HCT116 (cell line): Measurements from ENCODE around the gene ST3GAL3. TPM values are rescaled to one million over a fixed set of nuclear protein-coding genes. Genes with fewer than 3 reads are reported as not detected.

Source experiments
- ATAC-seq: fragments of 200-7000 bp; cut with Tn5 transposase; 2 replicates; pipeline ENCODE4 v1.9.1; 2020; ENCODE audit warnings: mild to moderate bottlenecking, moderate library complexity
- BruUV-seq: library from RNA; stranded (reverse); fragments of 400-500 nt; replicated peaks from 2 replicates; lab custom pipeline; 2021; lab: Mats Ljungman, UMichigan
- CTCF ChIA-PET: fragments of 300-600 bp; sonication (Branson Sonifier 250); formaldehyde crosslinking; loops from one replicate; lab custom pipeline; 2021; ENCODE audit warnings: antibody characterized with exemption; lab: Charles Lee
- POLR2A ChIA-PET: fragments of 300-600, 350-600 bp; sonication (Branson Sonifier 250); formaldehyde crosslinking; loops from one replicate; lab custom pipeline; 2021; ENCODE audit warnings: antibody characterized with exemption; lab: Charles Lee
- RAD21 ChIA-PET, 2 experiments: fragments of 300-600 bp; sonication (Branson Sonifier 250); formaldehyde crosslinking; loops; one replicate each; lab custom pipeline; 2023; ENCODE audit warnings: low total read pairs in 2 of 2; ENCODE audit not compliant: uncharacterized antibody in 2 of 2, unreplicated experiment in 2 of 2, low non-redundant PET in 1 of 2; lab: Charles Lee
- DNase-seq: peaks from one replicate; pipeline ENCODE4 v3.0.0-alpha.2; 2010; ENCODE audit warnings: low read depth, low spot score
- H2AFZ ChIP-seq: fragments of 200-600 bp; shearing (Covaris generic), sonication (generic); 2 replicates; pipeline ENCODE4 v1.6.1; 2017; ENCODE audit warnings: low read depth, mixed run types, mixed read lengths, antibody characterized with exemption, low read length; ENCODE audit not compliant: poor library complexity, severe bottlenecking
- H3K27ac ChIP-seq: 2 replicates; pipeline ENCODE4 v1.5.1; 2012; ENCODE audit warnings: low read depth, low read length
- H3K27me3 ChIP-seq: fragments of 200-600 bp; sonication (generic); 2 replicates; pipeline ENCODE4 v1.6.1; 2016; ENCODE audit warnings: mixed run types, low read length, mixed read lengths; ENCODE audit not compliant: insufficient read depth
- H3K36me3 ChIP-seq, 2 experiments: fragments of 200-500 bp in 1 of 2; fragments of 200-600 bp in 1 of 2; sonication (Bioruptor generic) in 1 of 2; sonication (generic) in 1 of 2; 2 replicates each; pipeline versions ENCODE4 v1.5.1 to v1.6.1; 2014 to 2016; ENCODE audit warnings: low read length in 2 of 2, inconsistent platforms in 1 of 2, mixed read lengths in 1 of 2, mixed run types in 1 of 2; ENCODE audit not compliant: insufficient read depth in 2 of 2, control insufficient read depth in 1 of 2
- H3K4me1 ChIP-seq, 2 experiments: fragments of 200-600 bp in 1 of 2; sonication (generic) in 1 of 2; 2 replicates each; pipeline versions ENCODE4 v1.5.1 to v1.6.1; 2012 to 2017; ENCODE audit warnings: low read length in 2 of 2, inconsistent platforms in 1 of 2, mild to moderate bottlenecking in 1 of 2, mixed read lengths in 1 of 2, mixed run types in 1 of 2, moderate library complexity in 1 of 2; ENCODE audit not compliant: insufficient read depth in 2 of 2, control insufficient read depth in 1 of 2
- H3K4me2 ChIP-seq: fragments of 200-600 bp; sonication (generic); 2 replicates; pipeline ENCODE4 v1.6.1; 2017; ENCODE audit warnings: mixed run types, low read length, mixed read lengths
- H3K4me3 ChIP-seq, 2 experiments: fragments of 200-600 bp in 1 of 2; sonication (generic) in 1 of 2; replicated peaks in 1 of 2; 2 replicates each; pipeline ENCODE4 v1.5.1; 2011 to 2016; ENCODE audit warnings: low read length in 2 of 2, control low read depth in 1 of 2, low read depth in 1 of 2, mild to moderate bottlenecking in 1 of 2, mixed read lengths in 1 of 2, mixed run types in 1 of 2
- H3K79me2 ChIP-seq: fragments of 200-600 bp; sonication (generic); 2 replicates; pipeline ENCODE4 v1.6.1; 2017; ENCODE audit warnings: mild to moderate bottlenecking, mixed run types, low read length, moderate library complexity, mixed read lengths; ENCODE audit not compliant: insufficient read depth
- H3K9ac ChIP-seq: fragments of 200-600 bp; sonication (generic); 2 replicates; pipeline ENCODE4 v1.6.1; 2016; ENCODE audit warnings: low read length, mixed read lengths
- H3K9me2 ChIP-seq: fragments of 200-600 bp; sonication (generic), shearing (Covaris generic); 2 replicates; pipeline ENCODE4 v1.6.1; 2017; ENCODE audit warnings: mixed run types, mild to moderate bottlenecking, moderate library complexity; ENCODE audit not compliant: insufficient read depth
- H3K9me3 ChIP-seq, 2 experiments: fragments of 200-500 bp in 1 of 2; fragments of 200-600 bp in 1 of 2; sonication (Bioruptor generic) in 1 of 2; sonication (generic) in 1 of 2; 2 replicates each; pipeline ENCODE4 v1.6.1; 2014 to 2017; ENCODE audit warnings: low read length in 2 of 2, mixed read lengths in 2 of 2, inconsistent platforms in 1 of 2, low read depth in 1 of 2, mild to moderate bottlenecking in 1 of 2, mixed run types in 1 of 2, moderate library complexity in 1 of 2; ENCODE audit not compliant: control insufficient read depth in 1 of 2, insufficient read depth in 1 of 2
- H4K20me1 ChIP-seq: fragments of 200-600 bp; sonication (generic), shearing (Covaris generic); 2 replicates; pipeline ENCODE4 v1.6.1; 2017; ENCODE audit warnings: mixed run types, mild to moderate bottlenecking, moderate library complexity; ENCODE audit not compliant: insufficient read depth
- ATF3 ChIP-seq: IDR thresholded peaks from 2 replicates; pipeline ENCODE4 v1.6.1; 2012
- EGR1 ChIP-seq: IDR thresholded peaks from 2 replicates; pipeline ENCODE4 v1.6.1; 2012; ENCODE audit warnings: low read depth
- ELF1 ChIP-seq: IDR thresholded peaks from 2 replicates; pipeline ENCODE4 v1.6.1; 2012; ENCODE audit warnings: low read depth, borderline replicate concordance
- EZH2phosphoT487 ChIP-seq: fragments of 200-600 bp; IDR thresholded peaks from 2 replicates; pipeline ENCODE4 v1.6.1; 2018; ENCODE audit warnings: antibody characterized with exemption, borderline replicate concordance
- JUND ChIP-seq: IDR thresholded peaks from 2 replicates; pipeline ENCODE4 v1.6.1; 2012
- POLR2A ChIP-seq: IDR thresholded peaks from 2 replicates; pipeline ENCODE4 v1.7.0; 2011; ENCODE audit warnings: borderline replicate concordance; ENCODE audit not compliant: insufficient read depth, insufficient read length; ENCODE audit errors: extremely low read depth
- POLR2AphosphoS5 ChIP-seq: IDR thresholded peaks from 2 replicates; pipeline ENCODE4 v1.6.1; 2011; ENCODE audit warnings: mild to moderate bottlenecking, low read depth, low read length, moderate library complexity
- RAD21 ChIP-seq: IDR thresholded peaks from 2 replicates; pipeline ENCODE4 v1.6.1; 2012; ENCODE audit warnings: low read depth, mild to moderate bottlenecking
- SIN3A ChIP-seq: IDR thresholded peaks from 2 replicates; pipeline ENCODE4 v1.6.1; 2012; ENCODE audit warnings: low read depth
- SP1 ChIP-seq: IDR thresholded peaks from 2 replicates; pipeline ENCODE4 v1.6.1; 2012; ENCODE audit warnings: low read depth
- SRF ChIP-seq: IDR thresholded peaks from 2 replicates; pipeline ENCODE4 v1.6.1; 2012; ENCODE audit warnings: low read depth
- TCF7L2 ChIP-seq: IDR thresholded peaks from 2 replicates; pipeline ENCODE4 v1.7.0; 2011; ENCODE audit warnings: borderline replicate concordance, inconsistent platforms; ENCODE audit not compliant: insufficient read depth, insufficient read length; ENCODE audit errors: extremely low read depth
- YY1 ChIP-seq: IDR thresholded peaks from 2 replicates; pipeline ENCODE4 v1.6.1; 2011; ENCODE audit warnings: low read length, low read depth, moderate library complexity, mild to moderate bottlenecking; ENCODE audit not compliant: insufficient replicate concordance; ENCODE audit errors: extremely low read depth
- ZFX ChIP-seq: fragments of 450-650 bp; IDR thresholded peaks from 2 replicates; pipeline ENCODE4 v1.6.1; 2017
- intact Hi-C: fragments of 100-400 bp; cut with micrococcal nuclease; formaldehyde crosslinking; loops from 2 replicates; pipeline ENCODE4 v1.10.0; 2022
- total RNA-seq: library from RNA; stranded (reverse); gene quantifications from one replicate; pipeline ENCODE4 v1.2.1, GENCODE V29; 2021; ENCODE audit not compliant: unreplicated experiment
- TF ChIP-seq, protein P1 (sequence below): IDR thresholded peaks from 2 replicates; pipeline ENCODE4 v1.6.1; 2011; ENCODE audit warnings: mild to moderate bottlenecking, low read length, moderate library complexity; ENCODE audit not compliant: insufficient replicate concordance; ENCODE audit errors: extremely low read depth
- TF ChIP-seq, protein P2 (sequence below), 3 experiments: fragments of 200-600 bp in 1 of 3; sonication (generic) in 1 of 3; IDR thresholded peaks in 2 of 3; conservative IDR thresholded peaks in 1 of 3; 2 replicates each; pipeline ENCODE4 v1.5.1; 2012 to 2017; ENCODE audit warnings: low read depth in 2 of 3, low read length in 2 of 3, antibody characterized with exemption in 1 of 3, borderline replicate concordance in 1 of 3, control low read depth in 1 of 3, mild to moderate bottlenecking in 1 of 3, mixed read lengths in 1 of 3, mixed run types in 1 of 3, moderate library complexity in 1 of 3; ENCODE audit not compliant: insufficient read depth in 1 of 3

Gene ST3GAL3
- total RNA-seq, 1 experiment from 2014 or later: 7.2 TPM

GRCh38 chr1:43802356-43802980, 95.1 kb downstream of the ST3GAL3 start:
- ATAC-seq (no peak), DNase-seq (no peak)
- Histone ChIP-seq H3K27ac (no peak overlapping the region), H3K9me2 (no peaks in the 10 kb centered on the region), H3K27me3 (no peaks in the 10 kb centered on the region), H4K20me1 (no peaks in the 10 kb centered on the region), H3K36me3 (no peaks in the 10 kb centered on the region), H3K9me3 (no peaks in the 10 kb centered on the region), H2AFZ (no peak overlapping the region), H3K4me2 (no peak overlapping the region), H3K4me3 (no peak overlapping the region), H3K79me2 (no peaks in the 10 kb centered on the region), H3K9ac (no peak overlapping the region), H3K4me1 (peaks cover 0 to 10% of the 10 kb centered on the region in 2 experiments; a peak in 1 of 4 replicates)
- POLR2A ChIA-PET: no interaction called here
- TF ChIP-seq JUND (no peak), SRF (no peak), SIN3A (no peak), ZFX (no peak), ELF1 (no peak), POLR2AphosphoS5 (no peak), ATF3 (no peak), POLR2A (no peak), RAD21 (no peak), TCF7L2 (no peak), YY1 (no peak), EZH2phosphoT487 (no peak), SP1 (no peak), EGR1 (no peak)
- TF ChIP-seq, protein P1, sequence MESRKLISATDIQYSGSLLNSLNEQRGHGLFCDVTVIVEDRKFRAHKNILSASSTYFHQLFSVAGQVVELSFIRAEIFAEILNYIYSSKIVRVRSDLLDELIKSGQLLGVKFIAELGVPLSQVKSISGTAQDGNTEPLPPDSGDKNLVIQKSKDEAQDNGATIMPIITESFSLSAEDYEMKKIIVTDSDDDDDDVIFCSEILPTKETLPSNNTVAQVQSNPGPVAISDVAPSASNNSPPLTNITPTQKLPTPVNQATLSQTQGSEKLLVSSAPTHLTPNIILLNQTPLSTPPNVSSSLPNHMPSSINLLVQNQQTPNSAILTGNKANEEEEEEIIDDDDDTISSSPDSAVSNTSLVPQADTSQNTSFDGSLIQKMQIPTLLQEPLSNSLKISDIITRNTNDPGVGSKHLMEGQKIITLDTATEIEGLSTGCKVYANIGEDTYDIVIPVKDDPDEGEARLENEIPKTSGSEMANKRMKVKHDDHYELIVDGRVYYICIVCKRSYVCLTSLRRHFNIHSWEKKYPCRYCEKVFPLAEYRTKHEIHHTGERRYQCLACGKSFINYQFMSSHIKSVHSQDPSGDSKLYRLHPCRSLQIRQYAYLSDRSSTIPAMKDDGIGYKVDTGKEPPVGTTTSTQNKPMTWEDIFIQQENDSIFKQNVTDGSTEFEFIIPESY: no peak
- TF ChIP-seq, protein P2, sequence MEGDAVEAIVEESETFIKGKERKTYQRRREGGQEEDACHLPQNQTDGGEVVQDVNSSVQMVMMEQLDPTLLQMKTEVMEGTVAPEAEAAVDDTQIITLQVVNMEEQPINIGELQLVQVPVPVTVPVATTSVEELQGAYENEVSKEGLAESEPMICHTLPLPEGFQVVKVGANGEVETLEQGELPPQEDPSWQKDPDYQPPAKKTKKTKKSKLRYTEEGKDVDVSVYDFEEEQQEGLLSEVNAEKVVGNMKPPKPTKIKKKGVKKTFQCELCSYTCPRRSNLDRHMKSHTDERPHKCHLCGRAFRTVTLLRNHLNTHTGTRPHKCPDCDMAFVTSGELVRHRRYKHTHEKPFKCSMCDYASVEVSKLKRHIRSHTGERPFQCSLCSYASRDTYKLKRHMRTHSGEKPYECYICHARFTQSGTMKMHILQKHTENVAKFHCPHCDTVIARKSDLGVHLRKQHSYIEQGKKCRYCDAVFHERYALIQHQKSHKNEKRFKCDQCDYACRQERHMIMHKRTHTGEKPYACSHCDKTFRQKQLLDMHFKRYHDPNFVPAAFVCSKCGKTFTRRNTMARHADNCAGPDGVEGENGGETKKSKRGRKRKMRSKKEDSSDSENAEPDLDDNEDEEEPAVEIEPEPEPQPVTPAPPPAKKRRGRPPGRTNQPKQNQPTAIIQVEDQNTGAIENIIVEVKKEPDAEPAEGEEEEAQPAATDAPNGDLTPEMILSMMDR (IDR thresholded peaks at IDR 0.05 in 2 of 3, conservative IDR thresholded peaks at IDR 0.05 in 1 of 3; ENCODE audit: borderline replicate concordance in 1 of 3, insufficient read depth in 1 of 3, low read depth in 2 of 3, low read length in 2 of 3): no peak
- BruUV-seq: no TSS peak
- CTCF ChIA-PET: no interaction called here
- RAD21 ChIA-PET: no interaction called here
- intact Hi-C loops: no loop called here
